DMS153 (cell line): ENCODE measurements around the gene DCAF15.
"Not testable (repeated sequence)": the region's sequence is repeated elsewhere in the genome, so short reads cannot be mapped to it uniquely, and the experiment has no call there.

Experiments used
- DNase-seq: peaks from one replicate; lab custom pipeline; 2025; lab: John Stamatoyannopoulos, UW

DCAF15 gene, protein sequence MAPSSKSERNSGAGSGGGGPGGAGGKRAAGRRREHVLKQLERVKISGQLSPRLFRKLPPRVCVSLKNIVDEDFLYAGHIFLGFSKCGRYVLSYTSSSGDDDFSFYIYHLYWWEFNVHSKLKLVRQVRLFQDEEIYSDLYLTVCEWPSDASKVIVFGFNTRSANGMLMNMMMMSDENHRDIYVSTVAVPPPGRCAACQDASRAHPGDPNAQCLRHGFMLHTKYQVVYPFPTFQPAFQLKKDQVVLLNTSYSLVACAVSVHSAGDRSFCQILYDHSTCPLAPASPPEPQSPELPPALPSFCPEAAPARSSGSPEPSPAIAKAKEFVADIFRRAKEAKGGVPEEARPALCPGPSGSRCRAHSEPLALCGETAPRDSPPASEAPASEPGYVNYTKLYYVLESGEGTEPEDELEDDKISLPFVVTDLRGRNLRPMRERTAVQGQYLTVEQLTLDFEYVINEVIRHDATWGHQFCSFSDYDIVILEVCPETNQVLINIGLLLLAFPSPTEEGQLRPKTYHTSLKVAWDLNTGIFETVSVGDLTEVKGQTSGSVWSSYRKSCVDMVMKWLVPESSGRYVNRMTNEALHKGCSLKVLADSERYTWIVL

DNA sequence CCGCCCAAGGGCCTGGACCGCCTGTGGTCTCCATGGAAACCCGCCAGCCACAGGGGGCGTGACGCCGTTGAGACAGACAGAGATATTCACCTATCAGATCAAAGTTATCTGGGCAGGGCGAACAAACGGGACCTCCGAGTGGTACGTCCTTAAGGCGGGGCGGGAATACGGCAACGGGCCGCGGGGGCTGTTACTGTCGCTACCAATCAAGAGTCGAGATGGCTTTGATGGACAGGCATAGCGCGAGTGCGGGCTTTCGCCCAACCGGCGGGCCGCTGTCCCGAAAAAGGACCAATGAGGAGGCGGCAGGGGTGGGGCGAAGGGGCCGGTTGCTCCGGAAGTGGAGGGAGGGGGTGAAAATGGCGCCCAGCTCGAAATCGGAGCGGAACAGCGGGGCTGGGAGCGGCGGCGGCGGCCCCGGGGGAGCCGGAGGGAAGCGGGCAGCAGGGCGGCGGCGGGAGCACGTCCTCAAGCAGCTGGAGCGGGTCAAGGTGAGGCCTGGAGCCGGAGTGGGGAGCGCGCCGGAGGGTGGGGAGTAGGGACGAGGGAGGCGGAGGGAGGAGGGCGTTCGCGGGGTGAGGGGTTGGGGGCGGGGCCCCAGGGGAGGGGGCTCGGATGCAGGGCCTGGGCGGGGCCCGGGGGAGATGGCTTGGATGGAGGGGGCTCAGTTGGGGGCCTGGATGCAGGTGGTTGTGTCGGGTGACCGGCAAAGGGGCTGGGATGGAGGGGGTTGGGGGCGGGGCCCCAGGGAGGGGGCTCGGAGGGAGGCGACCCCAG lies at the start of gene DCAF15:
DCAF15 (plus strand) TSS at position 356 of the 777 bp plus-strand sequence; CDS start at position 360, 4 bp downstream.
- peak; percentile 99 for DNase-seq

DNA sequence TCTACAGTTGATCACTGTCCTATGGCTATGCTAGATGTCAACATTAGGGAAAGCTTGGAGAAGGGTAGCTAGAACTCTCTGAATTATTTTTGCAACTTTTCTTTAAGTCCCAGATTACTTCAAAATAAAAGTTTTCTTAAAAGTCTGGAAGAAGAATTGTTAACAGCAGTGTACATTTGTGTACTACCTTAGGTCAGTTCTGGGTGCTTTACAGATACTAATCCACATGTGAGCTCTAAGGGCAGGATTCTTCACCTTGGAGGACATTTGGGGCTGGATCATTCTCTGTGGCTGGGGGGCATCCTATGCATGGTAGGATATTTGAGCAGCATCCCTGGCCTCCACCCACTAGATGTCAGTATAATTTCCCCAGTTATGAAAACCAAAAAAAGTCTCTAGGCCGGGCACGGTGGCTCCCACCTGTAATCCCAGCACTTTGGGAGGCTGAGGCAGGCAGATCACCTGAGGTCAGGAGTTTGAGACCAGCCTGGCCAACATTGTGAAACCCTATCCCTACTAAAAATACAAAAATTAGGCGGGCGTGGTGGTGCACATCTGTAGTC lies 49.2 kb upstream of the DCAF15 start:
- no peak for DNase-seq

DNA sequence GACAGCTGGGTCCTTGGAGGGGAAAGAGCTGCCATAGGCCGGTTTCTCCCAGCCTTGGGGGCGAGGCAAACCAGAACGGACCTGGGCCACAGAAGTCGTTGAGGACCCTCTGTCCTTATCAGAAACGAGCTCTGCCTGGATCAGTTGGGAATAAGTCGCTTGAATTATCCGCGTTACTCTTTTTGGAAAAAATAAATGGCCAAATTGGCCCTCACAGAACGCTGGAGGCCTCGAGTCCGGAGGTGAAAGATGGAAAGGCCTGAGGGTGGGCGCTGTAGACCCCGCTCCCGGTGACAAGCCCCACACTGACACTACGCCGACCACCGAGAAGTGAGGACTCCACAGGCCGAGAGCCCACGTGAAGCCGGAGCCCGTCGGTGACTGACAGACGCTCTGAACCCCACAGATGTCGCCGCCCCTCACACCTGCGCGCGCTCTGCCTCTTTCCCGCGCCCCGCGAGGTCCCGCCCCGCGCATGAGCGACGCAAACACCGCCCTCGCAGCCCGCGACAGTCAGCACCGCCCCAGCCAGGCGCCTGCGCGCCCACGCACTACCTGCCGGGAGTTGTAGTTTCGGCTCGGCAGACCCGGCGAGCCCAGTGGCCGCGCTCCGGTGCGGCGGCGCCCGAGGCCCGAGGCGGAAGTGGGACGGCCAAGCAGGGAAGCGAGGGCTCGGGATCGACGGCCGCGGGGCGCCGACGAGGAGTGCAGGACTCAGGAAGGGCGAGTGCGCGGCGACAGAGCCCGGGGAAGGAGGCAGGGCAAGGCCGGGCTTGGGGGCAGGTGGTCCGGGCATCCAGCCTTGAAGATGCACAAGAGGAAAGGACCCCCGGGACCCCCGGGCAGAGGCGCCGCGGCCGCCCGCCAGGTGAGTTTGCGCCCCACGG lies 46.4 kb upstream of the DCAF15 start, which contains the start of the genes BRME1 and CC2D1A:
BRME1 (minus strand) TSS at position 484 of the 887 bp plus-strand sequence. CDS start 1,225 bp downstream, outside the sequence.
CC2D1A (plus strand) TSS at position 568 of the 887 bp plus-strand sequence; CDS start at position 809, 241 bp downstream.
- peak; percentile 89 for DNase-seq

DNA sequence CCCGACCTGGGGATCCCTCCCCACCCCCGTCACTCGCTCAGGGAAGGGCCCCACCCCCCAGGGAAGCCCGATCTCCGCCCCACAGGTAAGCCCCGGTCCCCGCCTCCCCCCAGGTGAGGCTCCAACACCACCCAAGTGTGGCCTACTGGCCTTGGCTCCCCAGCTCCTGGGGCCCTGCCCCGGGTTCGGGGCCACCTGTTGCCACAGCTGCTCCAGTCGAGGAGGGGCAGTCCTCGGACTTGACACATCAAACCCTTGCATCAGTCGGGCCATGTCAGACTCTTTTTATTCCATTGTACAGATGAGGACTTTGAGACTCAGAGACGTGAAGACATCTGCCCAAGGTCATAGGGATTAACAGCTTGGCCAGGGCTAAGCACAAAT lies 45.8 kb upstream of the DCAF15 start:
- DNase-seq: no peak

DNA sequence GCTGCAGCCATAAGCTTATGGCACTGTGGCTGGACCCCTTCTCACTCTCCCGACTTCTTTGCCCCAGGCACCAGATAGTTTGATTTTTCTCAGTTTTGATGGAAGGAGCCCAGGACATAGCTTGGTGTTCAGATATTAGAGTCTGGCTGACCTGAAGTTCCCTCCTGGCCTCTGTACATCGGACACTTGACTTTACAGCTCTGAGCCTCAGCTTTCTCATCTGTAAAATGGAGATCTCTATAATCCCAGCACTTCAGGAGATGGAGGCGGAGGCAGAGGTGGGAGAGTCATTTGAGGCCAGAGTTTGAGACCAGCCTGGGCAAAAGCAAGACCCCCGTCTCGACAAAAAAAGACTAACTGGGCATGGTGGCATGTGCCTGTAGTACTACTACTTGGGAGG lies 45.4 kb upstream of the DCAF15 start:
- no peak for DNase-seq

DNA sequence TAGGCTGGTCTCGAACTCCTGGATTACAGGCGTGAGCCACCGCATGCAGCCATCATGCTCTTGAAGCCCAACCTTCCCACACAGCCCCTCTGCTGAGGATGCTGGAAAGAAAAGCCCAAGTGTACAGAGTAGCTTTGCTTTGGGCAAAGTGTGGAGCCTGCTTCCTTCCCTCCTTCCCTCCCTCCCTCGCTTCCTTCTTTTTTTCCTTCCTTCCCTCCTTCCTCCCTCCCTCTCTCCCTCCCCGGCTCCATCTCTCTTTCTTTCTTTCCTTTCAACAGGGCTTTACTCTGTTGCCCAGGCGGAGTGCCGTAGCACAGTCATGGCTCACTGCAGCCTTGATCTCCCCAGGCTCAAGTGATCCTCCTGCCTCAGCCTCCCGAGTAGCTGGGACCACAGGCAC lies 43.6 kb upstream of the DCAF15 start:
- no peak for DNase-seq

DNA sequence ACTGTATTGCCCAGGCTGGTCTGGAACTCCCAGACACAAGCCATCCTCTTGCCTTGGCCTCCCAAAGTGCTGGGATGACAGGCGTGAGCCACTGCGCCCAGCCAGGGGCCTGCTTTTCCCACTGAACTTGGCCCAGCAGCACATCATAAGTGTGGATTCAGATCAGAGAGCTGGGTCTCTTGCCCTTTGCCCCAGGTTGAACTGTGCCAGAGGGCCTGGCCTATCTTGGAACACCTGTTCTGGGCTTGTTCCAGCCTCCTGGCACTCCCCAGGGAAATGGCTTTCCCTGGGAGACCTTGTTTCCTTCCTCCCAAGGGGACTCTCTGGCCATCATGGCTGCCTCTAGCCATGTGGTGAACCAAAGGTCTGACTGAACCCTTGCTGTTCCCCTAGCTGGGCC lies 42.9 kb upstream of the DCAF15 start:
- no peak for DNase-seq

DNA sequence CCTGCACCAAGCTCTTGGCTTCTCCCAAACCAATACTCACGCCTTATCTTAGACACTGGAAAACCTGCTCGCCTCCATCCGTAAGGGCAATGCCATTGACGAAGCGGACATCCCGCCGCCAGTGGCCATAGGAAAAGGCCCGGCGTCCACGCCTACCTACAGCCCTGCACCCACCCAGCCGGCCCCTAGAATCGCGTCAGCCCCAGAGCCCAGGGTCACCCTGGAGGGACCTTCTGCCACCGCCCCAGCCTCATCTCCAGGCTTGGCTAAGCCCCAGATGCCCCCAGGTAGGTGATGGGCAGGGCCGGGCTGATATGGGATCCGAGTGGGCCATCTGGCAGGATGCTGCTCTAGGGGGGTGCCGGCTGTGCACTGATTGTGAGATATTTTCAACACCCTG lies 39.0 kb upstream of the DCAF15 start:
- DNase-seq: no peak

DNA sequence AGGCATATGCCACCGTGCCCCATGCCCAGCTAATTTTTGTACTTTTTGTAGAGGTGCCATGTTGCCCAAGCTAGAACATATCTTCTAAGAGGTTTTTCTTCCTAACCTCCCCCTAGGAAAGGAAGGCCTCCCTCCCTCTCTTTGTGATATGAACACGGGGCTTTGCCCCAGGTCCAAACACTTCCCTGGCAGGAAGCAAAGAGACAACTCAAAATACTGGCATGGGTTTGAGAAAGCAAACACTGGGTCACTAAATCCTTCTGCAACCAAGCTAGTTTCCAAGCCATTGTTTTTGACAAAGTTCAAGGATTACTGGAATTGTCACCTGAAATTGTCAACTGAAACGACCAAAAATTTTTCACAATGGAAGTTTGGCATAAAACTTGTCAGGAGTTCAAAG lies 37.5 kb upstream of the DCAF15 start:
- DNase-seq: no peak

DNA sequence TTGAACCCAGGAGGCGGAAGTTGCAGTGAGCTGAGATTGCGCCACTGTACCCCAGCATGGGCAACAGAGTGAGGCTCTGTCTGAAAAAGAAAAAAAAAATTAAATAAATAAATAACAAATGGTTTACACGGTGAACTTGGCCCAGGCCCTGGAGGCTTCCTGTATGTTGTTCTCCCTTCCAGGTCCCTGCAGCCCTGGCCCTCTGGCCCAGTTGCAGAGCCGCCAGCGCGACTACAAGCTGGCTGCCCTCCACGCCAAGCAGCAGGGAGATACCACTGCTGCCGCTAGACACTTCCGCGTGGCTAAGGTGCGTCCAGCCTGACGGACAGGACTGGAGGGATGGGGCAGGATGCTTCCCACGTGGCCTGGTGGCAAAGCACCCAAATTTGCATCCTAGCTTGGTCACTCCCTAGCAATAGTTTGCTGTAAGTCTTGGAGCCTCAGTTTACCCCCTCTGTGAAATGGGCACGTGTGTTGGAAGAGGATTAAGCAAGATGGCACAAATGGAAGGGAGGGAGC lies 34.4 kb upstream of the DCAF15 start:
- DNase-seq: no peak

DNA sequence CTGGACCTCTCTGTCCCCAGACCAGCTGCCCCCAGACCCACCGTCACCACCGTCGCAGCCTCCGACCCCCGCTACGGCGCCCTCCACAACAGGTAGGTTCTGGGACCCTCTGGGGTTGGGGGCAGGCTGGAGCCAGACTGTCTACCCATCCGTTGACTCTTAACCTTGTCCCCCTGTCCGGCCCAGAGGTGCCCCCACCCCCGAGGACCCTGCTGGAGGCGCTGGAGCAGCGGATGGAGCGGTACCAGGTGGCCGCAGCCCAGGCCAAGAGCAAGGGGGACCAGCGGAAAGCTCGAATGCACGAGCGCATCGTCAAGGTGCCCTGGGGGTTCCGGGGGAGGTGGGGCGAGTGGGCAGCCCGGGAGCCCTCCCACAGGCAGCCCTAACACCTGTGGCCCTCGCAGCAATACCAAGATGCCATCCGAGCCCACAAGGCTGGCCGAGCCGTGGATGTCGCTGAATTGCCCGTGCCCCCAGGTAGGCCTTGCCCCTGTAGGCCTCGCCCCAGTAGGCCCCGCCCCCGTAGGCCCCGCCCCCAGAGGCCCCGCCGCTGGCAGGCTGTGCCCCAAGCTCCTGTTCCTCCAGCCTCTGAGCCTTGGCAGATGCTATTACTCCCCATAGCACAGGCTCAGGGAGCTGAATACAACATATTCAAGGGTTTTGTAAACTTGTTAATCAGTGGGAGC lies 33.4 kb upstream of the DCAF15 start:
- DNase-seq: no peak

DNA sequence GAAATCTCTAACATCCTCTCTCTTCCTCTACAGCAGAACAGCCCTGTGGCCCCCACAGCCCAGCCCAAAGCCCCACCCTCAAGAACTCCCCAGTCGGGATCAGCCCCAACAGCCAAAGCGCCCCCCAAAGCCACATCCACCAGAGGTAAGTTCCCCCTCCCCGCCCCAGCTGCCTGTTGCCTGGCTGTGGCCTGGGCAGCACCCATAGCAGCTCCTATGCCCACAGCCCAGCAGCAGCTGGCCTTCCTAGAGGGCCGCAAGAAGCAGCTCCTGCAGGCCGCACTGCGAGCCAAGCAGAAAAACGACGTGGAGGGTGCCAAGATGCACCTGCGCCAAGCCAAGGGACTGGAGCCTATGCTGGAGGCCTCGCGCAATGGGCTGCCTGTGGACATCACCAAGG lies 31.8 kb upstream of the DCAF15 start:
- DNase-seq: no peak

DNA sequence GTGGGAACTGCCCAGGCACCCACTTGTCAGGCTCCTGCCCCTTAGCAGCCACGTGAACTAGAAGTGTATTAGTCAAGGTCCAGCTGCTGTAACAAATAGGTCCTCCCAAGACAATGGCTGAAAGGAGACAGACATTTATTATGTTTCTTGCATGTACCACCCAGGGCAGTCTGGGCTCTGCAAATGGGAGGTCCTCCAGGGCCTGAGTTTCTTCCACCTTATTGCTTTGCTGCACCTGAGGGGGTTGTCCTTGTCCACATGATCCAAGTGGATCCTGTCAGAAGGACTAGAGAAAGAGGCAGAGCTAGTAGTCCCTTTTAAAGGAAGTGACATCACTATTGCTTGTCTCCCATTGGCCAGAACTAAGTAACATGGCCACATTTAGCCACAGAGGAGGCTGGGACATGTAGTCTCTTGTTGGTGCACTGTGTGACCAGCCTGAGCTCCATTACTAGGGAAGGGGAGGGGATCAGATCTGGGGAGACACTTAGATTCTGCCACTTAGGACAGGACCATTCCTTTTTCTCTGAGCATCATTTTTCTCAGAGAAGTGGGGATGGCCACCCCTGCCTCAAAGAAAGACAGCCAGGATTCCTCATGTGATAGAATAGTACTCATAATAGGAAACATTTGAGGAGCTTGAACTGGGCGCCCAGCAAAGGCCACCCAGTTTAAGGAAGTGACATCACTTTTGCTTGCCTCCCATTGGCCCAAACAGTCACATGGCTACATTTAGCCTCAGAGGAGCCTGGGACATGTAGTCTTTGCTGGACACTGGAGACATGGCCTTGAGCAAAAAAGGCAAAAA lies 31.2 kb upstream of the DCAF15 start:
- DNase-seq: no peak

DNA sequence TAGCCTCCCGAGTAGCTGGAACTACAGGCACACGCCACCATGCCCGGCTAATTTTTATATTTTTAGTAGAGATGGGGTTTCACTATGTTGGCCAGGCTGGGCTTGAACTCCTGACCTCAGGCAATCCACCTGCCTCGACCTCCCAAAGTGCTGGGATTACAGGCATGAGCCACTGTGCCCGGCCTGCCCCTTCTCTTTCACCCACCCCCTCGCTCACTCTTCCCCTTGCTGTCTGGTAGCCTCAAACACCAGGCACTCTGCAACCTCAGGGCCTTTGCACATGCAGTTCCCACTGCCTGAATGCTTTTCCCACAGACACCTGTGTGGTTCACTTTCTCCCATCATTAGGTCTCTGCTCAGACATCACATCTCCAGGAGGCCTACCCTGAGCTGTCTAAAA lies 30.2 kb upstream of the DCAF15 start:
- not testable (repeated sequence) for DNase-seq

DNA sequence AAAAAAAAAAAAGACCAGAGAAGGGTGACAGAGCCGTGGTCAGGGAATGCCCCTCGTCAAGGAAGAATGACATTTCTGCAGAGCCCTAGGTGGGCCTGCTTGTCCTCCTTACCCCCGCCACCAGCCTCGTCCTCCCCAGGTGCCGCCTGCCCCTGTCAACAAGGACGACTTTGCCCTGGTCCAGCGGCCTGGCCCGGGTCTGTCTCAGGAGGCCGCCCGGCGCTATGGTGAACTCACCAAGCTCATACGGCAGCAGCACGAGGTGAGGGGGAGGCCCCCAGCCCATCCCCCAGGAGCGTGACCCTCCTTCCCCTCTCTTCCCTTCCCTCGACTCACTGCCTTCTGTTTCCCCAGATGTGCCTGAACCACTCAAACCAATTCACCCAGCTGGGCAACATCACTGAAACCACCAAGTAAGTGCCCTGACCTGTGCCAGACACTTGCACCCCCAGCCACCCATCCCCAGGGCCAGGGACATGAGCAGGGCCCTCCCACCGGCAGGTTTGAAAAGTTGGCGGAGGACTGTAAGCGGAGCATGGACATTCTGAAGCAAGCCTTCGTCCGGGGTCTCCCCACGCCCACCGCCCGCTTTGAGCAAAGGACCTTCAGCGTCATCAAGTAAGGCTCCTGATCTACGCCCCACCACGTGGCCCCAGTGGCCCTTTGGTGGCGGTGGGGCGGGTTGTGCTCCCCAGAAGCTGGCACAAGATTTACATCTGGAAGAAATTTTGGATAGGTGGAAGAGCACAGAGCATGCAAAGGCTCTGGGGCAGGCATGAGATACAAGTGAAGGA lies 28.9 kb upstream of the DCAF15 start:
- no peak for DNase-seq

DNA sequence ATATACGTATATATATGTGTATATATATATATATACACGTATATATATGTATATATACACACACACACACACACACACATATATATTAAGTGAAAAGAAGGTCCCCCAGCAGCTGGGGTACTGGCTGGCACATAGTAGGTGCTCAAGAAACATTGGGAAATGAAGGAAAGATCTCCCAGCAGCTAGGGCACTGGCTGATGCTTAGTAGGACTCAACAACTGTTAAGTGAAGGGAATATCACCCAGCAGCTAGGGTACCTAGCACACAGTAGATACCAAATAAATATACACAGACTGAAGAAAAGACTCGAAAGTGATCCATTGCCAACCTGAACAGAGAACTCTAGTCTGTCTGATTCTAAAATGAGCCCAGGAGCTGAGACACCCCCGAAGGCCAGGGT lies 26.3 kb upstream of the DCAF15 start:
- no peak for DNase-seq

DNA sequence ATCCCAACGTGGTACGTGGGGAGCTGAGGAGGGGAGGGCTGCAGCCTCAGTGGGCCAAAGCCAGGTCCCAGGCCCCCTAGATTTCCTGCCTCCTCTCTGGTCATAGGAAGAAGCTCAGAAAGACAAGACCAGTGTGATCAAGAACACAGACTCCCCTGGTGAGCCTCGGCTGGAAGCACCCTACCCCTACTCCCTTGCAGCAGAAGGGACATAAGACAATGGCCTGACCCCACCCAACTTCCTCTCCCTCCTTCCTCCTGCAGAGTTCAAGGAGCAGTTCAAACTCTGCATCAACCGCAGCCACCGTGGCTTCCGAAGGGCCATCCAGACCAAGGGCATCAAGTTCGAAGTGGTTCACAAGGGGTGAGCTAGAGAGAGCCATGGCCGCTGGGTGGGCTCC lies 25.6 kb upstream of the DCAF15 start:
- DNase-seq: no peak

DNA sequence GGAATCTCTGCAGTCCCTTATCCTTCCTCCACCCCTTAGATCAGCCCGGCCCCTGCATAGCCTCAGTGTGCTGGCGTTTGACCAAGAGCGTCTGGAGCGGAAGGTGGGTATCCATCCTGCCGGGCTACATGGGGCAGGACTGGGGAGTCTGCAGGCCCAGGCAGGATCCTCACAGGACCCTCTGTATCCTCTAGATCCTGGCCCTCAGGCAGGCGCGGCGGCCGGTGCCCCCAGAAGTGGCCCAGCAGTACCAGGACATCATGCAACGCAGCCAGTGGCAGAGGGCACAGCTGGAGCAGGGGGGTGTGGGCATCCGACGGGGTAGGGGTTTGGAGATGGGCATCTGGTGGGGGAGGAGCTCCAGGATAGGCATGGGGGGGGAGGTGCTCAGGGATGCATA lies 23.0 kb upstream of the DCAF15 start:
- no peak for DNase-seq

DNA sequence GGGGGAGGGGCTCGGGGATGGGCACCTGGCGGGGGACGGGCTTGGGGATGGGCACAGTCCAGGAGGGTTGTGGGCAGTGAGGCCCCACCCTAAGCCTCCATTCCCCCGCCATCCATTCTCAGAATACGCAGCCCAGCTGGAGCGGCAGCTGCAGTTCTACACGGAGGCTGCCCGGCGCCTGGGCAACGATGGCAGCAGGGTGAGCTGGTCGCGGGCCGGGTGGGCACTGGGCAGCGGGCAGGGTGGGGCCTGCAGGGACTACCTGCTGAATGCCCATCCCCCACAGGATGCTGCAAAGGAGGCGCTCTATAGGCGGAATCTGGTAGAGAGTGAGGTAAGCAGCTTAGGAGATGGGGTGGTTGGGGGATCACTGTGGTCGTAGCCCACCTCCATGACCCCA lies 22.4 kb upstream of the DCAF15 start:
- DNase-seq: no peak
